Stomach (tissue), 9 donors: ENCODE results near the gene GABRG2. TPM values are rescaled to one million over a fixed set of nuclear protein-coding genes. Genes with fewer than 3 reads are reported as not detected.

Experiments used
- DNase-seq, 2 donors: peaks; one replicate each; pipeline versions ENCODE4 v3.0.0 to v3.0.0-alpha.2; 2013 to 2019
- H3K27ac ChIP-seq, 5 donors: fragments of 200-600 bp in 4 of 5; sonication (generic) in 4 of 5; one replicate each; pipeline ENCODE4 v1.5.1; 2013 to 2019; ENCODE audit warnings: mild to moderate bottlenecking in 1 of 5, moderate library complexity in 1 of 5
- H3K27me3 ChIP-seq, 3 donors: fragments of 200-600 bp; sonication (generic); one replicate each; pipeline ENCODE4 v1.5.1; 2017 to 2019; ENCODE audit warnings: mixed run types in 1 of 3
- H3K36me3 ChIP-seq, 4 donors: fragments of 200-600 bp; sonication (generic); 1 replicate in 3 of 4; 2 replicates in 1 of 4; pipeline ENCODE4 v1.5.1; 2016 to 2019
- H3K4me1 ChIP-seq, 4 donors: fragments of 200-600 bp; sonication (generic); one replicate each; pipeline ENCODE4 v1.5.1; 2016 to 2019
- H3K4me3 ChIP-seq, 4 donors: fragments of 200-600 bp; sonication (generic) in 3 of 4; one replicate each; pipeline ENCODE4 v1.5.1; 2016 to 2019; ENCODE audit warnings: mild to moderate bottlenecking in 1 of 4
- H3K9me3 ChIP-seq, 4 donors: fragments of 200-600 bp; sonication (generic); one replicate each; pipeline ENCODE4 v1.5.1; 2016 to 2019
- EP300 ChIP-seq: sonication (generic); formaldehyde crosslinking; IDR thresholded peaks from one replicate; pipeline ENCODE4 v1.6.1; 2017; ENCODE audit warnings: antibody characterized with exemption
- POLR2A ChIP-seq, 4 donors: fragments of 450-650 bp; IDR thresholded peaks; one replicate each; pipeline ENCODE4 v1.6.1; 2016; ENCODE audit warnings: antibody characterized with exemption in 4 of 4, control low read depth in 2 of 4, mild to moderate bottlenecking in 1 of 4, moderate library complexity in 1 of 4
- POLR2AphosphoS5 ChIP-seq, 3 donors: sonication (generic); formaldehyde crosslinking; IDR thresholded peaks; one replicate each; pipeline ENCODE4 v1.6.1; 2016; ENCODE audit warnings: antibody characterized with exemption in 3 of 3
- WGBS, 5 donors: extraction: QIAGEN DNeasy Blood & Tissue Kit in 3 of 5; methylation state at CpG; one replicate each; pipeline versions ENCODE4 v1.1.5 to v1.1.7; 2013 to 2018; 5-methylcytosine and 5-hydroxymethylcytosine counted together
- intact Hi-C: fragments of 100-400 bp; cut with DNase I; formaldehyde crosslinking; loops from one replicate; pipeline ENCODE4 v1.15.1; 2023; ENCODE audit warnings: low total_unique reads
- polyA plus RNA-seq, 3 donors: library from polyadenylated mRNA; stranded (reverse); fragments of 200-250 nt; gene quantifications; one replicate each; pipeline ENCODE4 v1.2.3, GENCODE V29; 2013
- total RNA-seq, 5 donors: library from RNA; depleted of rRNA; stranded (reverse); fragments of >200 nt; gene quantifications; one replicate each; pipeline versions ENCODE4 v1.1.0 to v1.2.3, GENCODE V29; 2014 to 2016
- TF ChIP-seq, protein P1 (sequence below), 7 experiments: fragments of 450-650 bp in 4 of 7; fragments of 200-600 bp in 3 of 7; sonication (generic) in 3 of 7; IDR thresholded peaks; one replicate each; pipeline ENCODE4 v1.5.1; 2016 to 2019; ENCODE audit warnings: antibody characterized with exemption in 7 of 7, control low read depth in 2 of 7, mild to moderate bottlenecking in 1 of 7
- donor health status: healthy with polysubstance abuse.
- donor health status: Bipolar disorder and iron deficiency.
- donor health status: healthy.

The GABRG2 gene
- total and polyA plus RNA-seq, 8 donors = 0.06 to 1.1 (median 0.17) TPM; not detected in 4

DNA sequence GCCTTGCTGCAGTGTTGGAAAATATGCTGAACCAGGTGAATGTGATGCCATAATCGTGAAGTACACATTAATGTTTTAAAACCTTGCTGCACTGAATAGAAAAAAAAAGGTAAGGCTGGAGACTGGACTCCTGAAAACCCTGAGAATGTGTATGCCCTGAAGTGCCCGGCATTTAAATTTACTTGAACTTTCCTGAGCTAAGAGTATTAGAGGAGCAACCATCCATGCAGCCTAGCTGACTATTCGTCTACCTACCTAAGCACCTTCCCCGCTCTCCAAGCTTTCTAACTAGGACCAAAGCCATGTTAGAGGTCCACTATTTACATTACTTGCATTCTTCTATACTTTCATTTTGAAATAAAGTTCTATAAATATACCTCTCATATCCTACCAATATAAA lies 1.4 kb downstream of the GABRG2 start:
- TF ChIP-seq POLR2A (IDR thresholded peaks at IDR 0.05) = no peak
- TF ChIP-seq POLR2AphosphoS5 (IDR thresholded peaks at IDR 0.05) = no peak
- TF ChIP-seq EP300 = no peak
- TF ChIP-seq, protein P1, sequence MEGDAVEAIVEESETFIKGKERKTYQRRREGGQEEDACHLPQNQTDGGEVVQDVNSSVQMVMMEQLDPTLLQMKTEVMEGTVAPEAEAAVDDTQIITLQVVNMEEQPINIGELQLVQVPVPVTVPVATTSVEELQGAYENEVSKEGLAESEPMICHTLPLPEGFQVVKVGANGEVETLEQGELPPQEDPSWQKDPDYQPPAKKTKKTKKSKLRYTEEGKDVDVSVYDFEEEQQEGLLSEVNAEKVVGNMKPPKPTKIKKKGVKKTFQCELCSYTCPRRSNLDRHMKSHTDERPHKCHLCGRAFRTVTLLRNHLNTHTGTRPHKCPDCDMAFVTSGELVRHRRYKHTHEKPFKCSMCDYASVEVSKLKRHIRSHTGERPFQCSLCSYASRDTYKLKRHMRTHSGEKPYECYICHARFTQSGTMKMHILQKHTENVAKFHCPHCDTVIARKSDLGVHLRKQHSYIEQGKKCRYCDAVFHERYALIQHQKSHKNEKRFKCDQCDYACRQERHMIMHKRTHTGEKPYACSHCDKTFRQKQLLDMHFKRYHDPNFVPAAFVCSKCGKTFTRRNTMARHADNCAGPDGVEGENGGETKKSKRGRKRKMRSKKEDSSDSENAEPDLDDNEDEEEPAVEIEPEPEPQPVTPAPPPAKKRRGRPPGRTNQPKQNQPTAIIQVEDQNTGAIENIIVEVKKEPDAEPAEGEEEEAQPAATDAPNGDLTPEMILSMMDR (IDR thresholded peaks at IDR 0.05) = no peak
- H3K4me3 ChIP-seq = no peak overlapping the region
- peaks cover 0 to 4% (median 0%) of the 10 kb centered on the region in 4 donors for H3K4me1 ChIP-seq
- H3K36me3 ChIP-seq = no peaks in the 10 kb centered on the region
- H3K27ac ChIP-seq = no peak overlapping the region
- peaks cover 0 to 16% (median 0%) of the 10 kb centered on the region in 3 donors for H3K27me3 ChIP-seq
- peaks cover 0 to 14% (median 6%) of the 10 kb centered on the region in 4 donors for H3K9me3 ChIP-seq
- DNase-seq = no peak
- WGBS, 5 donors = 80 to 91% (median 82%) methylated on average over 4 of the region's 4 CpGs
- intact Hi-C loops = no loop called here

- Histone ChIP-seq H3K9me3 (no peaks in the 10 kb centered on the region), H3K4me3 (no peak overlapping the region), H3K27me3 (no peaks in the 10 kb centered on the region), H3K4me1 (no peaks in the 10 kb centered on the region), H3K36me3 (no peaks in the 10 kb centered on the region), H3K27ac (no peak overlapping the region)
- TF ChIP-seq POLR2AphosphoS5 (IDR thresholded peaks at IDR 0.05) (no peak), EP300 (no peak), POLR2A (IDR thresholded peaks at IDR 0.05) (no peak)
- DNase-seq = no peak
- intact Hi-C loops = no loop called here
- 85 to 88% (median 88%) methylated on average over 1 of the region's 1 CpG for WGBS, 5 donors
Measured at GRCh38 chr5:162078805-162079204, 11.2 kb downstream of the GABRG2 start.

DNA sequence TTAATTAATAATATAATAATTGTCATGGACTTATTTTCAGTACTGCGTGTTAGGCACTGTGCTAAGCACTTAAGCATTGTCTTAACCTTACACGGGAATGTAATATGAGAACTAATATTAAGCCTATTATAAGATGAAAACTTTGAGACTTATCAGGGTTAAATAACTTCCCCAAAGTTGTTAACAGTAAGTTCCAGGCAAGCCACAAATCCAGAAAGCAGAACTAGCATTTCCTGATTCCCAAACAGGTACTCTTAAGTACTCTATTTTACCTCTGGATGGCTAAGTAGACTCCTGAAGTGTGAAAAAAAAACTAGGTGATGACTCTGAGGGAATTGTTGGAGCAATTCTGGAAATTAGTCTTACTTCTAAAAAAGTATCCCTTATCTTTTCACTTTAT lies 23.8 kb downstream of the GABRG2 start:
- DNase-seq = no peak
- no peaks in the 10 kb centered on the region for H3K4me1 ChIP-seq
- no peak overlapping the region for H3K27ac ChIP-seq
- 69 to 83% (median 76%) methylated on average over 2 of the region's 2 CpGs for WGBS, 5 donors
- H3K9me3 ChIP-seq = no peaks in the 10 kb centered on the region
- no peaks in the 10 kb centered on the region for H3K36me3 ChIP-seq
- TF ChIP-seq POLR2A (IDR thresholded peaks at IDR 0.05) (no peak), EP300 (no peak), POLR2AphosphoS5 (IDR thresholded peaks at IDR 0.05) (no peak)
- TF ChIP-seq, protein P1 (IDR thresholded peaks at IDR 0.05) = no peak
- no peak overlapping the region for H3K4me3 ChIP-seq
- intact Hi-C loops = no loop called here
- H3K27me3 ChIP-seq = no peaks in the 10 kb centered on the region

GRCh38 chr5:162096448-162096847 lies 28.9 kb downstream of the GABRG2 start:
- DNase-seq = no peak
- Histone ChIP-seq H3K4me3 (no peak overlapping the region), H3K27me3 (no peaks in the 10 kb centered on the region), H3K27ac (no peak overlapping the region), H3K4me1 (no peaks in the 10 kb centered on the region), H3K9me3 (no peaks in the 10 kb centered on the region), H3K36me3 (no peaks in the 10 kb centered on the region)
- no peak for TF ChIP-seq POLR2AphosphoS5 (IDR thresholded peaks at IDR 0.05)
- TF ChIP-seq, protein P1 (IDR thresholded peaks at IDR 0.05) = no peak
- no peak for TF ChIP-seq EP300
- TF ChIP-seq POLR2A (IDR thresholded peaks at IDR 0.05) = no peak
- intact Hi-C loops = no loop called here
- 51 to 69% (median 65%) methylated on average over 2 of the region's 2 CpGs for WGBS, 5 donors

- TF ChIP-seq POLR2A (IDR thresholded peaks at IDR 0.05) (no peak), POLR2AphosphoS5 (IDR thresholded peaks at IDR 0.05) (no peak), EP300 (no peak)
- TF ChIP-seq, protein P1 (IDR thresholded peaks at IDR 0.05) = no peak
- peaks cover 0 to 5% (median 0%) of the 10 kb centered on the region in 4 donors for H3K9me3 ChIP-seq
- intact Hi-C loops = no loop called here
- no peaks in the 10 kb centered on the region for H3K36me3 ChIP-seq
- H3K27me3 ChIP-seq = no peaks in the 10 kb centered on the region
- H3K27ac ChIP-seq = no peak overlapping the region
- WGBS, 5 donors = 83 to 85% (median 85%) methylated on average over 2 of the region's 2 CpGs
- H3K4me3 ChIP-seq = no peak overlapping the region
- no peaks in the 10 kb centered on the region for H3K4me1 ChIP-seq
- no peak for DNase-seq
Measured at GRCh38 chr5:162107591-162107990, 40.0 kb downstream of the GABRG2 start.
